ENCODE measurements around the gene TTC28. TPM values are rescaled to one million over a fixed set of nuclear protein-coding genes. Genes with fewer than 3 reads are reported as not detected.

Gene TTC28
- total and polyA plus RNA-seq, 2 donors (not counting 1 experiment from before 2014, with no cell fraction given): 8.2 to 31.4 TPM

GRCh38 chr22:28223826-28224225 lies 455.8 kb downstream of the TTC28 start:
- Histone ChIP-seq H3K27ac (ENCODE audit: insufficient read depth, low read length) (no peak overlapping the region), H4K20me1 (ENCODE audit: control insufficient read depth, extremely low read depth, insufficient read depth, low read length) (no peaks in the 10 kb centered on the region), H3K79me2 (ENCODE audit: control insufficient read depth, insufficient read depth, low read length) (no peaks in the 10 kb centered on the region), H3K27me3 (ENCODE audit: control insufficient read depth, insufficient read depth, low read length) (no peaks in the 10 kb centered on the region), H3K4me2 (ENCODE audit: extremely low read depth, insufficient read depth, low read length) (no peak overlapping the region), H3K4me1 (ENCODE audit: control insufficient read depth, extremely low read depth, insufficient read depth, low read length) (peaks cover 3% of the 10 kb centered on the region), H2AFZ (ENCODE audit: low read length) (no peak overlapping the region), H3K36me3 (ENCODE audit: control insufficient read depth, insufficient read depth, low read length) (no peaks in the 10 kb centered on the region), H3K4me3 (replicated peaks in 1 of 4; ENCODE audit: control extremely low read depth in 1 of 4, insufficient read depth in 1 of 4, low read depth in 3 of 4, low read length in 4 of 4) (no peak overlapping the region), H3K9me3 (ENCODE audit: control insufficient read depth, insufficient read depth, low read depth, low read length) (no peaks in the 10 kb centered on the region), H3K9ac (ENCODE audit: insufficient read depth, low read length) (no peak overlapping the region)
- no peak for TF ChIP-seq EZH2 (IDR thresholded peaks at IDR 0.05; ENCODE audit: low read length, missing control alignments)
- TF ChIP-seq, protein P1, sequence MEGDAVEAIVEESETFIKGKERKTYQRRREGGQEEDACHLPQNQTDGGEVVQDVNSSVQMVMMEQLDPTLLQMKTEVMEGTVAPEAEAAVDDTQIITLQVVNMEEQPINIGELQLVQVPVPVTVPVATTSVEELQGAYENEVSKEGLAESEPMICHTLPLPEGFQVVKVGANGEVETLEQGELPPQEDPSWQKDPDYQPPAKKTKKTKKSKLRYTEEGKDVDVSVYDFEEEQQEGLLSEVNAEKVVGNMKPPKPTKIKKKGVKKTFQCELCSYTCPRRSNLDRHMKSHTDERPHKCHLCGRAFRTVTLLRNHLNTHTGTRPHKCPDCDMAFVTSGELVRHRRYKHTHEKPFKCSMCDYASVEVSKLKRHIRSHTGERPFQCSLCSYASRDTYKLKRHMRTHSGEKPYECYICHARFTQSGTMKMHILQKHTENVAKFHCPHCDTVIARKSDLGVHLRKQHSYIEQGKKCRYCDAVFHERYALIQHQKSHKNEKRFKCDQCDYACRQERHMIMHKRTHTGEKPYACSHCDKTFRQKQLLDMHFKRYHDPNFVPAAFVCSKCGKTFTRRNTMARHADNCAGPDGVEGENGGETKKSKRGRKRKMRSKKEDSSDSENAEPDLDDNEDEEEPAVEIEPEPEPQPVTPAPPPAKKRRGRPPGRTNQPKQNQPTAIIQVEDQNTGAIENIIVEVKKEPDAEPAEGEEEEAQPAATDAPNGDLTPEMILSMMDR (conservative IDR thresholded peaks at IDR 0.05 in 1 of 2, IDR thresholded peaks at IDR 0.05 in 1 of 2; ENCODE audit: low read depth in 1 of 2, low read length in 2 of 2): no peak
- DNase-seq (ENCODE audit: low read depth in 2 of 2): no peak

- Histone ChIP-seq H3K4me3 (replicated peaks in 1 of 4; ENCODE audit: control extremely low read depth in 1 of 4, insufficient read depth in 1 of 4, low read depth in 3 of 4, low read length in 4 of 4) (no peak overlapping the region), H3K27me3 (ENCODE audit: control insufficient read depth, insufficient read depth, low read length) (no peaks in the 10 kb centered on the region), H3K79me2 (ENCODE audit: control insufficient read depth, insufficient read depth, low read length) (no peaks in the 10 kb centered on the region), H3K9ac (ENCODE audit: insufficient read depth, low read length) (no peak overlapping the region), H3K9me3 (ENCODE audit: control insufficient read depth, insufficient read depth, low read depth, low read length) (no peaks in the 10 kb centered on the region), H3K4me2 (ENCODE audit: extremely low read depth, insufficient read depth, low read length) (no peak overlapping the region), H2AFZ (ENCODE audit: low read length) (no peak overlapping the region), H3K27ac (ENCODE audit: insufficient read depth, low read length) (no peak overlapping the region), H4K20me1 (ENCODE audit: control insufficient read depth, extremely low read depth, insufficient read depth, low read length) (no peaks in the 10 kb centered on the region), H3K36me3 (ENCODE audit: control insufficient read depth, insufficient read depth, low read length) (no peaks in the 10 kb centered on the region), H3K4me1 (ENCODE audit: control insufficient read depth, extremely low read depth, insufficient read depth, low read length) (peaks cover 3% of the 10 kb centered on the region)
- peak in 1 of 2 donors; percentile 86 for DNase-seq (ENCODE audit: low read depth in 2 of 2)
- TF ChIP-seq EZH2 (IDR thresholded peaks at IDR 0.05; ENCODE audit: low read length, missing control alignments): no peak
- TF ChIP-seq, protein P1 (conservative IDR thresholded peaks at IDR 0.05 in 1 of 2, IDR thresholded peaks at IDR 0.05 in 1 of 2; ENCODE audit: low read depth in 1 of 2, low read length in 2 of 2): no peak
Observed at GRCh38 chr22:28222976-28223745, 456.5 kb downstream of the TTC28 start.

DNA sequence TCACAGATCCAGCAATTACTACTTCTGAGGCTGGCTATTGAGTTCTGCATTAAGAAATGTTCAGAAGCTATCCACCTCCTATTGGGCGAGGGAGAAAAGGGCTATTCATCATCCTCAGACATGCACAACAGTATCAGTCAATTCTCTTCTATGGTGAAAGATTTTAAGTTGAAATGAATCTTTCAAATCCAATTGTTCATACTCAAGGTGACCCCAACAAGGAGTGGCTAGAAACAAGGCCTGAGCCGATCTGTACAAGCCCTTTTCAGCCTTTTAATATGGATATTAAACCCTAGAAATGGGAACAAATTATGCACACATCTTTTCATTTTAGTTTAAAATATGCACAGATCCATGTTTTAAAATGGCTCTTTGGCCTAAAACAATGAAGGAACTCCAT lies 457.1 kb downstream of the TTC28 start:
- H2AFZ ChIP-seq (ENCODE audit: low read length): no peak overlapping the region
- no peak for DNase-seq (ENCODE audit: low read depth in 2 of 2)
- no peaks in the 10 kb centered on the region for H3K79me2 ChIP-seq (ENCODE audit: control insufficient read depth, insufficient read depth, low read length)
- H3K9me3 ChIP-seq (ENCODE audit: control insufficient read depth, insufficient read depth, low read depth, low read length): no peaks in the 10 kb centered on the region
- H3K27me3 ChIP-seq (ENCODE audit: control insufficient read depth, insufficient read depth, low read length): no peaks in the 10 kb centered on the region
- H3K4me3 ChIP-seq (replicated peaks in 1 of 4; ENCODE audit: control extremely low read depth in 1 of 4, insufficient read depth in 1 of 4, low read depth in 3 of 4, low read length in 4 of 4): no peak overlapping the region
- H3K36me3 ChIP-seq (ENCODE audit: control insufficient read depth, insufficient read depth, low read length): no peaks in the 10 kb centered on the region
- no peak overlapping the region for H3K4me2 ChIP-seq (ENCODE audit: extremely low read depth, insufficient read depth, low read length)
- no peaks in the 10 kb centered on the region for H4K20me1 ChIP-seq (ENCODE audit: control insufficient read depth, extremely low read depth, insufficient read depth, low read length)
- no peak overlapping the region for H3K27ac ChIP-seq (ENCODE audit: insufficient read depth, low read length)
- peaks cover 3% of the 10 kb centered on the region for H3K4me1 ChIP-seq (ENCODE audit: control insufficient read depth, extremely low read depth, insufficient read depth, low read length)
- TF ChIP-seq EZH2 (IDR thresholded peaks at IDR 0.05; ENCODE audit: low read length, missing control alignments): no peak
- TF ChIP-seq, protein P1 (conservative IDR thresholded peaks at IDR 0.05 in 1 of 2, IDR thresholded peaks at IDR 0.05 in 1 of 2; ENCODE audit: low read depth in 1 of 2, low read length in 2 of 2): no peak
- no peak overlapping the region for H3K9ac ChIP-seq (ENCODE audit: insufficient read depth, low read length)
